ENCODE data around the gene NAA38. TPM values are rescaled to one million over a fixed set of nuclear protein-coding genes. Genes with fewer than 3 reads are reported as not detected.

The NAA38 gene
- total and polyA plus RNA-seq, 2 donors (not counting 1 experiment from before 2014, with no cell fraction given) = 20.0 to 80.5 TPM

GRCh38 chr17:7887482-7888183 is 30.3 kb upstream of the NAA38 start:
- H3K27ac Mint-ChIP-seq = no peak overlapping the region
- H3K27me3 Mint-ChIP-seq = no peaks in the 10 kb centered on the region
- POLR2A ChIA-PET = no interaction called here
- Histone ChIP-seq H3K4me3 (ENCODE audit: control extremely low read depth in 1 of 5, extremely low read depth in 1 of 5, insufficient read depth in 1 of 5, low read depth in 2 of 5, low read length in 4 of 5) (peak overlapping the region; percentile 65 to 95 (median 79)), H3K27me3 (replicated peaks in 1 of 4; ENCODE audit: control extremely low read depth in 1 of 4, control insufficient read depth in 3 of 4, insufficient read depth in 4 of 4, low read length in 3 of 4) (no peaks in the 10 kb centered on the region), H3K36me3 (replicated peaks in 1 of 2; ENCODE audit: control extremely low read depth in 1 of 2, control insufficient read depth in 1 of 2, extremely low read depth in 1 of 2, insufficient read depth in 2 of 2, low read length in 1 of 2) (peaks cover 0 to 8% of the 10 kb centered on the region in 2 experiments), H4K20me1 (ENCODE audit: control insufficient read depth, insufficient read depth, low read length, poor library complexity, severe bottlenecking) (no peaks in the 10 kb centered on the region), H3K4me1 (ENCODE audit: control insufficient read depth in 2 of 2, insufficient read depth in 2 of 2, low read length in 2 of 2) (peaks cover 19 to 36% of the 10 kb centered on the region in 2 donors), H3K9me3 (ENCODE audit: control extremely low read depth in 1 of 3, control insufficient read depth in 2 of 3, insufficient read depth in 1 of 3, low read length in 2 of 3) (no peaks in the 10 kb centered on the region), H3K79me2 (ENCODE audit: control insufficient read depth, insufficient read depth, low read length) (peaks cover 14% of the 10 kb centered on the region), H3K4me2 (replicated peaks; ENCODE audit: low read depth, low read length, poor library complexity, severe bottlenecking) (peak overlapping the region; percentile 86), H3K27ac (ENCODE audit: low read length in 2 of 2) (peak overlapping the region; percentile 46 to 68), H2AFZ (ENCODE audit: insufficient read depth, low read depth, low read length, poor library complexity, severe bottlenecking) (peak overlapping the region; percentile 93), H3K9ac (ENCODE audit: low read length) (peak overlapping the region; percentile 68)
- H3K9me3 Mint-ChIP-seq (ENCODE audit: insufficient read depth) = no peaks in the 10 kb centered on the region
- WGBS (ENCODE audit: insufficient coverage) = under 1% methylated on average over 29 of the region's 35 CpGs
- intact Hi-C loops (cut with micrococcal nuclease) = loop anchor here (1.0 to 10.0 kb wide), 5 partner anchors 28 to 143 kb away; partner anchors contain the start of genes CNTROB and NAA38
- ATAC-seq (ENCODE audit: low read depth) (peak; percentile 75), DNase-seq (peak; percentile 86)
- CTCF ChIA-PET = no interaction called here
- TF ChIP-seq CTCF (IDR thresholded peaks at IDR 0.05) (no peak), EZH2 (IDR thresholded peaks at IDR 0.05; ENCODE audit: borderline replicate concordance, insufficient read depth, low read depth, low read length, poor library complexity, severe bottlenecking) (no peak)
- H3K4me1 Mint-ChIP-seq = peaks cover 3% of the 10 kb centered on the region
- no peak overlapping the region for H3K4me3 Mint-ChIP-seq

GRCh38 chr17:7887038-7887481 is 29.7 kb upstream of the NAA38 start:
- Histone ChIP-seq H4K20me1 (ENCODE audit: control insufficient read depth, insufficient read depth, low read length, poor library complexity, severe bottlenecking) (no peaks in the 10 kb centered on the region), H3K36me3 (replicated peaks in 1 of 2; ENCODE audit: control extremely low read depth in 1 of 2, control insufficient read depth in 1 of 2, extremely low read depth in 1 of 2, insufficient read depth in 2 of 2, low read length in 1 of 2) (peaks cover 0 to 8% of the 10 kb centered on the region in 2 experiments), H2AFZ (ENCODE audit: insufficient read depth, low read depth, low read length, poor library complexity, severe bottlenecking) (peak overlapping the region; percentile 69), H3K4me3 (ENCODE audit: control extremely low read depth in 1 of 5, extremely low read depth in 1 of 5, insufficient read depth in 1 of 5, low read depth in 2 of 5, low read length in 4 of 5) (peak overlapping the region; percentile 65 to 95 (median 79)), H3K9ac (ENCODE audit: low read length) (peak overlapping the region; percentile 68), H3K79me2 (ENCODE audit: control insufficient read depth, insufficient read depth, low read length) (peaks cover 14% of the 10 kb centered on the region), H3K9me3 (ENCODE audit: control extremely low read depth in 1 of 3, control insufficient read depth in 2 of 3, insufficient read depth in 1 of 3, low read length in 2 of 3) (no peaks in the 10 kb centered on the region), H3K27me3 (replicated peaks in 1 of 4; ENCODE audit: control extremely low read depth in 1 of 4, control insufficient read depth in 3 of 4, insufficient read depth in 4 of 4, low read length in 3 of 4) (no peaks in the 10 kb centered on the region), H3K4me1 (ENCODE audit: control insufficient read depth in 2 of 2, insufficient read depth in 2 of 2, low read length in 2 of 2) (peaks cover 20 to 38% of the 10 kb centered on the region in 2 donors), H3K27ac (ENCODE audit: low read length in 2 of 2) (peak overlapping the region; percentile 46 to 68), H3K4me2 (replicated peaks; ENCODE audit: low read depth, low read length, poor library complexity, severe bottlenecking) (peak overlapping the region; percentile 86)
- no CpG with 5 or more reads among the region's 8 CpGs for WGBS (ENCODE audit: insufficient coverage)
- Mint-ChIP-seq H3K4me1 (peaks cover 3% of the 10 kb centered on the region), H3K9me3 (ENCODE audit: insufficient read depth) (no peaks in the 10 kb centered on the region), H3K27ac (no peak overlapping the region), H3K27me3 (no peaks in the 10 kb centered on the region), H3K4me3 (no peak overlapping the region)
- DNase-seq = no peak
- POLR2A ChIA-PET = interaction anchor here (1.4 kb wide), 1 partner anchor 30 kb away, joined by 8 read pairs; the partner anchor contains the start of gene NAA38
- CTCF ChIA-PET = interaction anchor here (1.4 kb wide), 2 partner anchors 28 to 102 kb away, joined by 3 read pairs; partner anchors contain the start of gene RNF227
- no peak for ATAC-seq (ENCODE audit: low read depth)
- TF ChIP-seq CTCF (IDR thresholded peaks at IDR 0.05) (no peak), EZH2 (IDR thresholded peaks at IDR 0.05; ENCODE audit: borderline replicate concordance, insufficient read depth, low read depth, low read length, poor library complexity, severe bottlenecking) (no peak)
- intact Hi-C loops (cut with micrococcal nuclease) = loop anchor here (1.0 to 10.0 kb wide), 4 partner anchors 28 to 142 kb away; partner anchors contain the start of gene CNTROB

Measured in B cell (primary cell).